K562 (cell line): ENCODE results near the gene LAMP1. TPM values are rescaled to one million over a fixed set of nuclear protein-coding genes. Genes with fewer than 3 reads are reported as not detected.

Experiments used
- ATAC-seq: fragments of 200-7000 bp; cut with Tn5 transposase; 3 replicates; pipeline ENCODE4 v1.9.1; 2020; ENCODE audit warnings: moderate library complexity
- BruUV-seq: library from RNA; stranded (reverse); fragments of 400-500 nt; replicated peaks from 2 replicates; lab custom pipeline; 2021; lab: Mats Ljungman, UMichigan
- CTCF ChIA-PET: fragments of 300-600 bp; formaldehyde crosslinking; extraction: SDS; loops from one replicate; lab custom pipeline; 2021; ENCODE audit warnings: low intra/inter-chr PET ratio; lab: Yijun Ruan, JAX
- POLR2A ChIA-PET: fragments of 300-600, 350-650 bp; sonication (Branson Sonifier 250); formaldehyde crosslinking; extraction: SDS; loops from one replicate; lab custom pipeline; 2021; ENCODE audit warnings: antibody characterized with exemption, inconsistent platforms; lab: Yijun Ruan, JAX
- DNase-seq, 4 experiments: peaks; one replicate each; pipeline versions ENCODE4 v3.0.0 to v3.0.0-alpha.2; 2011 to 2018; ENCODE audit warnings: low spot score in 3 of 4, mixed read lengths in 3 of 4; ENCODE audit errors: extremely low read depth in 1 of 4
- FAIRE-seq: peaks from 2 replicates; lab custom pipeline; 2011; peaks lifted over from hg19 to GRCh38; lab: Jason Lieb, UNC
- H2AFZ ChIP-seq: 2 replicates; pipeline ENCODE4 v1.6.0; 2011; ENCODE audit warnings: low read depth, low read length, control low read depth, inconsistent platforms
- H3K27ac ChIP-seq: fragments of 200-600 bp; 3 replicates; pipeline ENCODE4 v1.8.0; 2011; ENCODE audit warnings: low read depth, mild to moderate bottlenecking, control low read depth, inconsistent platforms, low read length, moderate library complexity, mixed read lengths; ENCODE audit errors: extremely low read depth
- H3K27me3 ChIP-seq, 2 experiments: fragments of 300-600 bp in 1 of 2; 2 replicates in 1 of 2; 3 replicates in 1 of 2; pipeline versions ENCODE4 v1.6.0 to v1.8.0; 2011; ENCODE audit warnings: inconsistent platforms in 2 of 2, low read length in 2 of 2, mild to moderate bottlenecking in 1 of 2, mixed read lengths in 1 of 2, moderate library complexity in 1 of 2; ENCODE audit not compliant: control insufficient read depth in 2 of 2, insufficient read depth in 2 of 2
- H3K36me3 ChIP-seq: fragments of 300-600 bp; 3 replicates; pipeline ENCODE4 v1.8.0; 2011; ENCODE audit warnings: mild to moderate bottlenecking, low read length, inconsistent platforms; ENCODE audit not compliant: control insufficient read depth, insufficient read depth
- H3K4me1 ChIP-seq, 2 experiments: fragments of 200-600 bp in 1 of 2; replicated peaks in 1 of 2; 2 replicates in 1 of 2; 3 replicates in 1 of 2; pipeline versions ENCODE4 v1.5.1 to v1.8.0; 2011; ENCODE audit warnings: inconsistent platforms in 2 of 2, low read length in 2 of 2, mild to moderate bottlenecking in 1 of 2, mixed read lengths in 1 of 2, moderate library complexity in 1 of 2; ENCODE audit not compliant: control insufficient read depth in 2 of 2, insufficient read depth in 2 of 2
- H3K4me2 ChIP-seq: 2 replicates; pipeline ENCODE4 v1.6.1; 2011; ENCODE audit warnings: low read length, control low read depth, inconsistent platforms, mixed read lengths; ENCODE audit not compliant: insufficient read depth
- H3K4me3 ChIP-seq: fragments of 200-600 bp; sonication (generic), shearing (Covaris generic); 2 replicates; pipeline ENCODE4 v1.5.1; 2016; ENCODE audit warnings: control low read depth, inconsistent platforms
- H3K79me2 ChIP-seq: fragments of 200-600 bp; 3 replicates; pipeline ENCODE4 v1.8.0; 2011; ENCODE audit warnings: low read length, inconsistent platforms; ENCODE audit not compliant: control insufficient read depth, insufficient read depth
- H3K9ac ChIP-seq, 2 experiments: 2 replicates each; pipeline versions ENCODE4 v1.6.0 to v1.6.1; 2011; ENCODE audit warnings: low read depth in 2 of 2, low read length in 2 of 2, control low read depth in 1 of 2, inconsistent platforms in 1 of 2, mild to moderate bottlenecking in 1 of 2, mixed read lengths in 1 of 2; ENCODE audit not compliant: insufficient read depth in 1 of 2
- H3K9me1 ChIP-seq: one replicate; pipeline ENCODE4 v1.6.0; 2011; ENCODE audit warnings: inconsistent platforms, mild to moderate bottlenecking, low read length, moderate library complexity; ENCODE audit not compliant: control insufficient read depth, insufficient read depth
- H3K9me3 ChIP-seq: replicated peaks from 2 replicates; pipeline ENCODE4 v1.5.1; 2011; ENCODE audit warnings: low read depth, low read length, inconsistent platforms; ENCODE audit not compliant: control insufficient read depth, insufficient read depth
- H4K20me1 ChIP-seq: replicated peaks from 2 replicates; pipeline ENCODE4 v1.6.1; 2011; ENCODE audit warnings: low read length, inconsistent platforms, mixed read lengths; ENCODE audit not compliant: control insufficient read depth, insufficient read depth
- GATAD2A ChIP-seq: fragments of 450-650 bp; IDR thresholded peaks from 2 replicates; pipeline ENCODE4 v1.6.1; 2017
- NR4A1 ChIP-seq, 2 experiments: fragments of 250-450 bp in 1 of 2; fragments of 450-650 bp in 1 of 2; sonication (Bioruptor Pico) in 1 of 2; IDR thresholded peaks; 2 replicates each; pipeline versions ENCODE4 v1.4.0 to v1.6.1; 2016 to 2020; ENCODE audit warnings: mild to moderate bottlenecking in 2 of 2, missing compliant biosample characterization in 1 of 2, missing genetic modification characterization in 1 of 2, moderate library complexity in 1 of 2
- PURB ChIP-seq: sonication (generic); formaldehyde crosslinking; IDR thresholded peaks from 2 replicates; pipeline ENCODE4 v1.9.0; 2021; ENCODE audit warnings: low read depth, mild to moderate bottlenecking, missing genetic modification reagents
- TAL1 ChIP-seq: fragments of 450-650 bp; IDR thresholded peaks from 2 replicates; pipeline ENCODE4 v1.6.1; 2016; ENCODE audit warnings: mild to moderate bottlenecking
- ZNF311 ChIP-seq: fragments of 250-450 bp; sonication (Bioruptor Pico); IDR thresholded peaks from 2 replicates; pipeline ENCODE4 v1.4.0; 2020; ENCODE audit warnings: mild to moderate bottlenecking, moderate library complexity
- WGBS: fragments of 100-300 bp; shearing (Covaris generic); methylation state at CpG from one replicate; pipeline ENCODE4 v1.1.6; 2016; ENCODE audit warnings: low coverage, mixed read lengths; ENCODE audit not compliant: insufficient coverage; ENCODE audit errors: missing lambda C conversion rate; 5-methylcytosine and 5-hydroxymethylcytosine counted together
- in situ Hi-C: fragments of 300-500 bp; cut with MboI; formaldehyde crosslinking; loops from 4 replicates; pipeline ENCODE4 v1.15.0; 2018; ENCODE audit warnings: inconsistent platforms, mixed read lengths
- intact Hi-C: fragments of 100-400 bp; cut with micrococcal nuclease; formaldehyde crosslinking; loops from 2 replicates; pipeline ENCODE4 v1.14.2; 2022
- polyA plus RNA-seq, 8 experiments: library from polyadenylated mRNA; depleted of rRNA in 4 of 8; stranded (reverse) in 5 of 8; unstranded in 3 of 8; fragments of >200 nt; fragmentation: Nextera tagmentation in 2 of 8; fragmentation: Illumina TruSeq in 1 of 8; extraction: Ambion mirVana in 2 of 8; extraction: Trizol in 1 of 8; gene quantifications; 2 replicates each; pipeline versions ENCODE4 v1.2.1 to v1.2.3, GENCODE V29; 2011 to 2014; ENCODE audit warnings: inconsistent platforms in 1 of 8, missing spikeins in 1 of 8
- total RNA-seq, 7 experiments: library from RNA; depleted of rRNA in 6 of 7; stranded (reverse); fragments of >200 nt in 6 of 7; fragmentation: Illumina TruSeq in 2 of 7; extraction: Trizol in 2 of 7; gene quantifications; 2 replicates each; pipeline versions ENCODE4 v1.2.1 to v1.2.3, GENCODE V29; 2011 to 2021; ENCODE audit warnings: low replicate concordance in 1 of 7
- TF ChIP-seq, protein P1 (sequence below): fragments of 450-650 bp; IDR thresholded peaks from 2 replicates; pipeline ENCODE4 v1.6.1; 2016; ENCODE audit warnings: borderline replicate concordance
- TF ChIP-seq, protein P2 (sequence below): conservative IDR thresholded peaks from 2 replicates; pipeline ENCODE4 v1.6.1; 2011; ENCODE audit warnings: low read depth, mild to moderate bottlenecking, low read length; ENCODE audit not compliant: control insufficient read depth
- TF ChIP-seq, protein P3 (sequence below): fragments of 250-450 bp; sonication (Bioruptor Pico); IDR thresholded peaks from 2 replicates; pipeline ENCODE4 v1.6.1; 2021; ENCODE audit warnings: mild to moderate bottlenecking
- TF ChIP-seq, protein P4 (sequence below), 2 experiments: fragments of 450-650 bp; IDR thresholded peaks; 2 replicates each; pipeline ENCODE4 v1.6.1; 2016
- TF ChIP-seq, protein P5 (sequence below), 3 experiments: IDR thresholded peaks in 2 of 3; conservative IDR thresholded peaks in 1 of 3; 2 replicates each; pipeline ENCODE4 v1.5.1; 2011 to 2012; ENCODE audit warnings: low read length in 3 of 3, mild to moderate bottlenecking in 3 of 3, control low read depth in 2 of 3, improper control_type of control experiment in 1 of 3, inconsistent platforms in 1 of 3, low read depth in 1 of 3, mixed read lengths in 1 of 3, moderate library complexity in 1 of 3; ENCODE audit not compliant: insufficient read depth in 2 of 3

LAMP1 gene
- total and polyA plus RNA-seq, 9 of the 15 experiments (the other 6 are each of a cell fraction or from before 2014, with no cell fraction given) = 2.2 to 70.1 (median 30.5) TPM

DNA sequence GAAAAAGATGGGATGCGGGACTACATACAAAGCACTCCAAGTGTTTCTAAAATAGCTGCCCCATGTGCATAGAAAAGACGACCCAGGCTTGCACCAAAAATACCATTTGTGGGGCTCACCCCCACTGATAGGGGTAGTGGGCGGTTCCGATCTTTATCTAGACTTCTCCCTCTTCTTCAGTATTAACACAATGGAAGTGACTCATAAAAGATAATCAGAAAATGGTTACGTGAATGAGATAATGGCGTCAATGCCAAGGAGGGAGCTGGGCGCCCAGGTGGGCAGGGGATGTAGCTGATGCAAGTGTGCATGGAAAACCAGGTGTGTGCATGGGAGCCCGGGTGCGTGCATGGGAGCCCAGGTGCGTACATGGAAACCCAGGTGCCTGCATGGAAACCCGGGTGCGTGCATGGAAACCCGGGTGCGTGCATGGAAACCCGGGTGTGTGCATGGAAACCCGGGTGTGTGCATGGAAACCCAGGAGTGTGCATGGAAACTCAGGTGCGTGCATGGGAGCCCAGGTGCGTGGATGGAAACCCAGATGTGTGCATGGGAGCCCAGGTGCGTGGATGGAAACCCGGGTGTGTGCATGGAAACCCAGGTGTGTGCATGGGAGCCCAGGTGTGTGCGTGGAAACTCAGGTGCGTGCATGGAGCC lies 32.7 kb downstream of the LAMP1 start (continued):
- TF ChIP-seq, protein P1, sequence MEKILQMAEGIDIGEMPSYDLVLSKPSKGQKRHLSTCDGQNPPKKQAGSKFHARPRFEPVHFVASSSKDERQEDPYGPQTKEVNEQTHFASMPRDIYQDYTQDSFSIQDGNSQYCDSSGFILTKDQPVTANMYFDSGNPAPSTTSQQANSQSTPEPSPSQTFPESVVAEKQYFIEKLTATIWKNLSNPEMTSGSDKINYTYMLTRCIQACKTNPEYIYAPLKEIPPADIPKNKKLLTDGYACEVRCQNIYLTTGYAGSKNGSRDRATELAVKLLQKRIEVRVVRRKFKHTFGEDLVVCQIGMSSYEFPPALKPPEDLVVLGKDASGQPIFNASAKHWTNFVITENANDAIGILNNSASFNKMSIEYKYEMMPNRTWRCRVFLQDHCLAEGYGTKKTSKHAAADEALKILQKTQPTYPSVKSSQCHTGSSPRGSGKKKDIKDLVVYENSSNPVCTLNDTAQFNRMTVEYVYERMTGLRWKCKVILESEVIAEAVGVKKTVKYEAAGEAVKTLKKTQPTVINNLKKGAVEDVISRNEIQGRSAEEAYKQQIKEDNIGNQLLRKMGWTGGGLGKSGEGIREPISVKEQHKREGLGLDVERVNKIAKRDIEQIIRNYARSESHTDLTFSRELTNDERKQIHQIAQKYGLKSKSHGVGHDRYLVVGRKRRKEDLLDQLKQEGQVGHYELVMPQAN = no peak
- TF ChIP-seq NR4A1 (CRISPR knock-in tag; IDR thresholded peaks at IDR 0.05) (no peak), NR4A1 (tag; IDR thresholded peaks at IDR 0.05) (no peak)

DNA sequence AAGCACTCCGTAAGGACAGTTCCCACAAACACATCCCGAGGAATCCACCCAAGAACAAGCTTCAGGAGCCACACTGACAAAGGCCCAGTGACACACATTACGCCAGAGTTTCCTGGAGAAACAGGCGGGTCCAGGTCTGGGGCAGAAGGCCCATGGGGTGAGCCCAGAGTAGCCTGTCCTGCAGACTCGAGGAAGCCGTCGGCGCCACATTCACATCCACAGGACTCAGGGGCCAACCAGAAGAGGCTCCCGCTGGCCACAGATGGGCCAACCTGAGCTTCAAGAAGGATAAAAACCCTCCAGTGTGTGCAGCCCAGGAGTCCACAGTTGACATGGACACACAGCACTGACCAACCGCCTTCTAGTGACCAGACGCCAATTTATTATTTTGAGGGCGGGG lies 35.6 kb downstream of the LAMP1 start:
- Histone ChIP-seq H3K79me2 (no peaks in the 10 kb centered on the region), H3K36me3 (no peaks in the 10 kb centered on the region), H3K9me1 (no peaks in the 10 kb centered on the region), H3K9me3 (no peaks in the 10 kb centered on the region), H3K4me3 (no peak overlapping the region), H3K4me1 (peaks cover 0 to 15% of the 10 kb centered on the region in 2 experiments; a peak in 2 of 5 replicates), H3K27me3 (no peaks in the 10 kb centered on the region), H3K9ac (no peak overlapping the region), H3K27ac (no peak overlapping the region), H4K20me1 (no peaks in the 10 kb centered on the region), H3K4me2 (no peak overlapping the region), H2AFZ (no peak overlapping the region)
- intact Hi-C loops (no loop called here), in situ Hi-C loops (no loop called here)
- ChIA-PET CTCF (no interaction called here), POLR2A (interaction anchor here (0.5 kb wide), 1 partner anchor 11 kb away, joined by 4 read pairs; no protein-coding TSS in a partner anchor)
- 80% methylated on average over 9 of the region's 12 CpGs for WGBS
- FAIRE-seq = no peak
- no TSS peak for BruUV-seq
- no peak for DNase-seq
- ATAC-seq = no peak
- TF ChIP-seq, protein P2, sequence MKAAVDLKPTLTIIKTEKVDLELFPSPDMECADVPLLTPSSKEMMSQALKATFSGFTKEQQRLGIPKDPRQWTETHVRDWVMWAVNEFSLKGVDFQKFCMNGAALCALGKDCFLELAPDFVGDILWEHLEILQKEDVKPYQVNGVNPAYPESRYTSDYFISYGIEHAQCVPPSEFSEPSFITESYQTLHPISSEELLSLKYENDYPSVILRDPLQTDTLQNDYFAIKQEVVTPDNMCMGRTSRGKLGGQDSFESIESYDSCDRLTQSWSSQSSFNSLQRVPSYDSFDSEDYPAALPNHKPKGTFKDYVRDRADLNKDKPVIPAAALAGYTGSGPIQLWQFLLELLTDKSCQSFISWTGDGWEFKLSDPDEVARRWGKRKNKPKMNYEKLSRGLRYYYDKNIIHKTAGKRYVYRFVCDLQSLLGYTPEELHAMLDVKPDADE = no peak
- TF ChIP-seq PURB (CRISPR knock-in tag) (no peak), TAL1 (no peak), ZNF311 (no peak), GATAD2A (no peak)
- TF ChIP-seq, protein P3, sequence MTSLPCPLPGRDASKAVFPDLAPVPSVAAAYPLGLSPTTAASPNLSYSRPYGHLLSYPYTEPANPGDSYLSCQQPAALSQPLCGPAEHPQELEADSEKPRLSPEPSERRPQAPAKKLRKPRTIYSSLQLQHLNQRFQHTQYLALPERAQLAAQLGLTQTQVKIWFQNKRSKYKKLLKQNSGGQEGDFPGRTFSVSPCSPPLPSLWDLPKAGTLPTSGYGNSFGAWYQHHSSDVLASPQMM (CRISPR knock-in tag) = no peak
- TF ChIP-seq, protein P4, sequence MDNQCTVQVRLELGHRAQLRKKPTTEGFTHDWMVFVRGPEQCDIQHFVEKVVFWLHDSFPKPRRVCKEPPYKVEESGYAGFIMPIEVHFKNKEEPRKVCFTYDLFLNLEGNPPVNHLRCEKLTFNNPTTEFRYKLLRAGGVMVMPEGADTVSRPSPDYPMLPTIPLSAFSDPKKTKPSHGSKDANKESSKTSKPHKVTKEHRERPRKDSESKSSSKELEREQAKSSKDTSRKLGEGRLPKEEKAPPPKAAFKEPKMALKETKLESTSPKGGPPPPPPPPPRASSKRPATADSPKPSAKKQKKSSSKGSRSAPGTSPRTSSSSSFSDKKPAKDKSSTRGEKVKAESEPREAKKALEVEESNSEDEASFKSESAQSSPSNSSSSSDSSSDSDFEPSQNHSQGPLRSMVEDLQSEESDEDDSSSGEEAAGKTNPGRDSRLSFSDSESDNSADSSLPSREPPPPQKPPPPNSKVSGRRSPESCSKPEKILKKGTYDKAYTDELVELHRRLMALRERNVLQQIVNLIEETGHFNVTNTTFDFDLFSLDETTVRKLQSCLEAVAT (IDR thresholded peaks at IDR 0.05) = no peak
- TF ChIP-seq, protein P5, sequence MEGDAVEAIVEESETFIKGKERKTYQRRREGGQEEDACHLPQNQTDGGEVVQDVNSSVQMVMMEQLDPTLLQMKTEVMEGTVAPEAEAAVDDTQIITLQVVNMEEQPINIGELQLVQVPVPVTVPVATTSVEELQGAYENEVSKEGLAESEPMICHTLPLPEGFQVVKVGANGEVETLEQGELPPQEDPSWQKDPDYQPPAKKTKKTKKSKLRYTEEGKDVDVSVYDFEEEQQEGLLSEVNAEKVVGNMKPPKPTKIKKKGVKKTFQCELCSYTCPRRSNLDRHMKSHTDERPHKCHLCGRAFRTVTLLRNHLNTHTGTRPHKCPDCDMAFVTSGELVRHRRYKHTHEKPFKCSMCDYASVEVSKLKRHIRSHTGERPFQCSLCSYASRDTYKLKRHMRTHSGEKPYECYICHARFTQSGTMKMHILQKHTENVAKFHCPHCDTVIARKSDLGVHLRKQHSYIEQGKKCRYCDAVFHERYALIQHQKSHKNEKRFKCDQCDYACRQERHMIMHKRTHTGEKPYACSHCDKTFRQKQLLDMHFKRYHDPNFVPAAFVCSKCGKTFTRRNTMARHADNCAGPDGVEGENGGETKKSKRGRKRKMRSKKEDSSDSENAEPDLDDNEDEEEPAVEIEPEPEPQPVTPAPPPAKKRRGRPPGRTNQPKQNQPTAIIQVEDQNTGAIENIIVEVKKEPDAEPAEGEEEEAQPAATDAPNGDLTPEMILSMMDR (IDR thresholded peaks at IDR 0.05 in 2 of 3, conservative IDR thresholded peaks at IDR 0.05 in 1 of 3; ENCODE audit: insufficient read depth in 2 of 3, low read depth in 1 of 3, low read length in 3 of 3) = no peak
- TF ChIP-seq, all 486 proteins: peak for 0
